ENCODE data around the gene TARM1.

TARM1 gene

DNA sequence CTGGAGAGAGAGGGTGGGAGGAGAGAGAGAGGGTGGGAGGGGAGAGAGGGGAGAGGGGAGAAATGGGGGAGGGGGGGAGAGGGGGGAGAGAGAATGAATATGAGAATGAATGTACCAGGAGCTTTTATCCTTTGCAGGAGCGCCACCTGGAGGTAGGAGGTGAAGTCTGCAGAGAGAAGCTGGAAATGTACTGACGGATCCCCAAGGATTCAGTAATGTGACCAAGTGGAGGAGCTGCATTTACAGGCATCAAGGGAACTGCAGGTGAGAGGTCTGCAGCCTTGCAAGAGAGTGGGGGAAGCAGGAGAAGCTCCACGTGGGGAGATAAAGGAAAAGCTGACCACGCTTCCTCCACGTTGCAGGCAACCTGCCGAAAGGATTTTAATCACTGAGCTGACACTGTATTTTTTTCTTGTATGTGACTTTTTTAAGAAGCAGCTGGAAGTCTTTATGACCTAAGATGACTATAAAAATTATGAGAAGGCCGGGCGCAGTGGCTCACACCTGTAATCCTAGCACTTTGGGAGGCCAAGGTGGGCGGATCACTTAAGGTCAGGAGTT, 51.2 kb downstream of the TARM1 start:
- DNase-seq: peak; percentile 55

DNA sequence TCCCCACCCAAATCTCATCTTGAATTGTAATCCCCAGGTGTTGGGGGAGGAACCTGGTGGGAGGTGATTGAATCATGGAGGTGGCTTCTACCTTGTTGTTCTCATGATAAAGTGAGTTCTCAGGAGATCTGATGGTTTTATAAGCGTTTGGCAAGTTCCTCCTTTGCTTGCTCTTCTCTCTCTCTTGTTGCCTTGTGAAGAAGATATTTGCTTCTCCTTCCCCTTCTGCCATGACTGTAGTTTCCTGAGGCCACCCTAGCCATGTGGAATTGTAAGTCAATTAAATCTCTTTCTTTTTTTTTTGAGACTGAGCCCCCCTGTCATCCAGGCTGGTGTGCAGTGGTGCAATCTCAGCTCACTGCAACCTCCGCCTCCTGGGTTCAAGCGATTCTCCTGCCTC, 51.9 kb downstream of the TARM1 start:
- DNase-seq: no peak

DNA sequence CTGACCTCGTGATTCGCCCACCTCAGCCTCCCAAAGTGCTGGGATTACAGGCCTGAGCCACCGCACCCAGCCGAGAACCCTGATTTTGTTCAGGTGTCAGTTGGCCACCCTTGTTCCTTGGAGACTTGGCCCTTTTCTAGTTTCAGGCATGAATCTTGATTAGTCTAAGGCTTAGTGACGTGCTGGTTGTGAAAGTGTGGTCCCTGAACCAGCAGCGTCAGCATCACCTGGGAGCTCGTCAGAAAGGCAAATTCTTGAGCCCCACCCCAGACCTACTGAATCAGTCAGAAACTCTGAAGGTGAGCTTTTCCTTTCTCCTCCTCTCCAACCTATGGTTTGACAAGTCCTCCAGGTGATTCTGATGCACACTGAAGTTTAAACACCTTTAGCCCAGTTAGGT, 54.5 kb downstream of the TARM1 start:
- no peak for DNase-seq

DNA sequence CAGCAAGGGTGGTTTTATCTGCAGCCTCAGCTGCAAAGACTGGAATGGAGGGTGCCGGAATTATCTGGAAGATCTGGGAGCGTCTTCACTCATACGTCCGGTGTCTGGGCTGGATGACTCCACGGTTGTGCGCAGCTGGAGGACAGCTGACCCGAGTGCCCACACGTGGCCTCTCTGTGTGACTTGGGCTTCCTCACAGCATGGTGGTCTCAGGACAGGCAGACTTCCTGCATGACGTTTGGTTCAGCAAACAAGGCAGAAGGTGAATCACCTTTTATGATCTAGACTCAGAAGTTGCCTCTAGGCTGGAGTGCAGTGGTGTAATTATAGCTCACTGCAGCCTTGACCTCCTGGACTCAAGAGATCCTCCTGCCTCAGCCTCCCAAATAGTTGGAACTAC, 56.5 kb downstream of the TARM1 start:
- no peak for DNase-seq

DNA sequence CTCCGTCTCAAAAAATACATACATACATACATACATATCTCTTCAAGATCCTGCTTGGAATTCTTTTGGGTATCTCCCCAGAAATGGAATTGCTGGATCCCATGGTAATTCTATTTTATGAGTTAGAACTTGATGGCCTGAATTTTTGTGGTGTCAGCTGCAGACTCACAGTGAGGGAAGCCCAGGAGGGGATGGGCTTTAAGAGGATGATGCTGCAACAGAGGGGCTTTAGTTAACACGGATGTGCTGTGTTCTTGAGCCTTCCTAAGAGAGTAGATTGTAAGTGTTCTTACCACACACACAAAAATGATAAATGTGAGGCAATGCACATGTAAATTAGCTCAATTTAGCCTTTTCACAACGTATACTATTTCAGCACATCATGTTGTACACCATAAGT, 58.0 kb downstream of the TARM1 start:
- no peak for DNase-seq

DNA sequence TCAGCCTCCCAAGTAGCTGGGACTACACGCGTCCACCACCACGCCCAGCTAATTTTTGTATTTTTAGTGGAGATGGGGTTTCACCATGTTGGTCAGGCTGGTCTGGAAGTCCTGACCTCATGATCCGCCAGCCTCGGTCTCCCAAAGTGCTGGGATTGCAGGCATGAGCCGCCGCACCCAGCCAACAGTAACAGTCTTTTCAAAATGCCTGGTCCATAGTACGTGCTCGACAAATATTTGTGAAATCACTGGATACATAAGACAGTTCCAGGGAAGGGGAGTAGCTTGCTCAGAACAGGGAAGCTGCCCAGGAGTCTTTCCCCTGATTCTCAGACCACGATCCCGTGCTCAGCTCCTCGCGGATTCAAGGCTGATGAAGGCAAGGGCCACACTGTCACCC, 59.2 kb downstream of the TARM1 start:
- DNase-seq: no peak

DNA sequence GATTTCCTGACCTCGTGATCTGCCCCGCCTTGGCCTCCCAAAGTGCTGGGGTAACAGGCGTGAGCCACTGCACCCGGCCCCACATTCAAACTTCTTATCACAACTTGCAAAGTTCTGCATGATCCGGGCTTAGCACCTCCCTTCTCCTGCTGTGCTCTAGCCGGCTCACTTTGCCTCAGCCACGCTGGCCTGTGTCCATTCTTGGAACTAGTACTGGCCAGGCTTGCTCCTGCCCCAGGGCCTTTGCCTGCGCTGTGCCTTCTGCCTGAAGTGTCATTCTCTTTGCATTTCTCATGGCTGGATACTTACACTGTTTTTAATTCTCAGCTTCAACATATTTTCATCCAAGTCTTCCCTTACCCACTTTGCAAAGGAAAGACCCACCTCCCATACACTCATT, 59.8 kb downstream of the TARM1 start:
- no peak for DNase-seq
